NCI-H226 (cell line): Measurements from ENCODE around the gene PEX14.
A peak's percentile ranks its signal among the peaks of the same experiment; 100 is the strongest.

ENCODE experiments used
- DNase-seq: peaks from one replicate; pipeline ENCODE4 v3.0.0-alpha.2; 2015

The PEX14 gene

DNA sequence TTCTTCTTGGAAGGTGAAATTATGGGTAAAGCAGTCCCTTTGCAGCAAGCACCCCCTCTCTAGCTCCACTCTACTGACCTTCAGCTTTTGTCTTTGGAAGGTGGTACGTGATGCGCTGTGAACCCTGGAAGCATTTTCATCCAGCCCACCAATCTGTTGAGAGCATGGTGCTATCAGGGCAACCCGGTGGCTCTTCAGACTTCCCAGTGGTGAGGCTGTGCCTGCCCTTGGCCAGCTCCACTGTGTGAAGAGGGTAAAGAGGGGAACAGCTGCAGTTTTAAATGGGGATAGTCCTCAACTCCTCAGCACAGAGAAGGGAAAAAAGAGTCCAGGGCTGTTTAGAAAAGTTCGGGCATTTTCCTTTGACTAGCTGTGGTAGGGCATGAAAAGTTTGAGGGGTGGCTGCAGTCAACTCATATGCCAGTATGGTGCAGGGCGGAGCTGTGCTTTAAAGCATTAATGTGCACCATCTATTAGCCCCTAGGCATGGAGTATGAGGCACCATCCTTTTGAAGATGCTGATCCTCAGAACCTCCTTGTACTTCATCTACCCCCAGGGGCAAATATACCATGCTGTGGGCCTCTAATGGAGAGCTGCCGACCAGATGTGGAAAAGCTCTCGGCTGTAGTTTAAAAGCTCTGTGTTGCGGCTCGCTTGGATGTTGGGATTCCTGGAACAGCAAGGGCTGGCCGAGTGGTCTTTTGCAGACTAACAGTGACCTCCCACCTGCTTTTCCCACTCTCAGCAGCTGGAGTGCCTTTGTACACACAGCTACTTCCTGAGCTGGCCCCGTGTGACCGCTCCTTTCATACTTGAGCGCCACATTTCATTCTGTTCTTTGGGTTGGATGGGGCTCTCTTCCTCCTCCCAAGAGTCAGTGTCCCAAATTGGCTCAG is 123.0 kb downstream of the PEX14 start:
- DNase-seq, result no peak

DNA sequence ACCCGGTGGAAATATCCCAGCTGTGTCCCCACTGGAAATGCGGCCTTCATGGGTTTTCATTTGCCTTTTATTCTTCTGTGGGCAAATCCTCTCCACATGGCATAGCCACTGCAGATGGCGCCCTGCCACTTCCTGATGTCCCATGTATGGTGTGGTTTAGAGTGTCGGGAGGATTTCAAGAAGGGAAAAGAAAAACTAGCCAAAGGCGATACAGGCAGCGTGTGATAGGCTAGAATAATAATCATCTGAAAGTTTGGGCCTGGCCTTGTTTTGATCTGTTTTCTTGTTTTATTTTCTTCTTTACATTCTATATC is 123.6 kb downstream of the PEX14 start:
- DNase-seq, result no peak

DNA sequence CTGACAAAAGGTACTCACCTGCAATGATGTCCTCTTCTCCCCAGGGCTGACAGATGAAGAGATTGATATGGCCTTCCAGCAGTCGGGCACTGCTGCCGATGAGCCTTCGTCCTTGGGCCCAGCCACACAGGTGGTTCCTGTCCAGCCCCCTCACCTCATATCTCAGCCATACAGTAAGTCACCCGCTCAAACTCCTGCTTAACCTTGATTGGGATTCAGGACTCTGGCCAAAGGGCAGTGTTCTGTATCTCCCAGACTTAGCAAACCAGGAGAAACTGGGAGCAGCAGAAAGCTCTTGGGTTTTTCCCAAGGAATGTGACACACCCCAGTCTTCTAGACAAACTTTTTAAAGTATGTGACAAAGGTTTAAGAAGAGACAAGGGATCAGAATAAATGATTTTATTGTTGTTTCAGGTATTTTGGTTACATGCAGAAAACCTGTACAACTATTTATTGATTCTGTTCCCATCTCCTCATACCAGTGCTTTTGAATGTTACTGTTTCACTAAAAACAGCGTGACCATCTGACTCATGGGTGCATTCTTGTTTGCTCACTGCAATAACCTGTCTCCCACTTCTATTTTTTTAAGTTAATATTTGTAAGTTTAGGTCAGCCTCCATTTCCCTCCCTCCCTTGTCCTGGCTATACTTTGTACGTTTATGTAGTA is 124.6 kb downstream of the PEX14 start:
- DNase-seq, result peak; percentile 81

DNA sequence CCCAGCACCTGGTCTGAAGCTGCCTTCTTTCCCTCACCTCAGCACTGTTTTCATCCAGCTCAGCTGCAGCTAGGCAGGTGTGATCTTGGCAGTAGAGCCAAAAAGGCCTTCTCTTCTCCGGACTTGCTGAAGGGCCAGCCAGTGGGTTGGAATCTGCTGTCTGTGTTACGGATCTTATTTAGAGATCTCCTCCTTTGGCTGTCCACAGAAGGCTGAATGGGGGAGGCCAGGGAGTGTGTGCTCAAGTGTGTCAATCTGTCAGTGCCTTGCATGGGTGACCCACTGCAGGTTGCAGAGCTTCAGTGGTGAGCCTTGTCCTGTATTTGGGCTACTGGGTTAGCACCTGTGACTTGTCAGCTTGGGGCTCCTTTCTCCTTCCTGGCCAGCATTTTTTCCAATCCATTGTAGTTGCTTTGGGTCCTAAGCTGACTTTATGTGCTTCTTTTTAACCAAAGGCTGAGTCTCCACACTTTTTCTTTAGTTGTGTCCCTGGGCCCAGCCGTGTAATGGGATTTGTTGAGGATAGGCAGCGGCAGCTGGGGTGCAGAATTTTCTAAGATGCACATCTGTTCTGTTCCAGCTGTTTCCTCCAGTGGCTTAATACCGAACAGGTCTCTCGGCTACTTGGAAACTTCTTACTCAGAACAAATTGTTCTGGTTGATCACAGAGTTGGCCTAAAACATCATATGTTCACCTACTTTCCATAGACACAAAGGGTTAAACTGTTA is 126.8 kb downstream of the PEX14 start:
- no peak for DNase-seq

DNA sequence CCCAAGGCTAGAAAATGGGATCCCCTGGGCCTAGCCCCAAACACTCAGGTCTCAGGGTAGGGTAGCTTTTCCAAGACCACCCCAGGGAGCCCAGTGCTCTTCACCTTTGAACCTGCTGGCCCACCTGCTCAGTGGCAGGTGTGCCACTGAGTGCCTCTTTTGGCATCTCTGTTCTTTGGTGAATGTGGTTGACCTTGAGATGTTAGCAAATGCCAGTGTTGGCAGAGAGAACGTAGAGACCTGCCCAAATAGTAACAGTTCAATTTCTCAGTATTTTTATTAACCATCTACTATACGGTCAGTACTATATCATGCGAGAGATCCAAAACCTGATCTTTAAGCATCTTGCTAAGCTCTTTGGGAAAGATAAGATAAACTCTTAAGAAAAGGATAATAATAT is 128.2 kb downstream of the PEX14 start:
- DNase-seq, result no peak

DNA sequence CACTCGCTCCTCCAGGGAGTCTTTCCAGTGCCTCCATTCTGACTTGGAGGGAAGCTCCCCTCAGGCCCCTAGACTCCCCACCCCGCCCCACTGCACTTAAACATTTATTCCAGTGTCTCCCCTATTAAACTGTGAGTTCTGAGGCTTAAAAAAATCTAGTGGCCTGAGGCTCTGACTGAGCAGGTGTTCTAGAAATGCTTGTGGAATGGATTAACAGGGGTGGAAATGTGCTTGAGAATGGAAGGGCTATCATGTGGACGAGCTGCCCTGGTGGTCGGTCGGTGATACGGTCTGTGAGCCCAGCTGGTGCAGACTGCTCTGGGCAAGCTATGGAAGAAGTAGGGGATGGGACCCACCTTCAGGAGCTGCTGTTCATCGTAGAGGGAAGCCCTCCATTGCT is 130.2 kb downstream of the PEX14 start:
- no peak for DNase-seq

DNA sequence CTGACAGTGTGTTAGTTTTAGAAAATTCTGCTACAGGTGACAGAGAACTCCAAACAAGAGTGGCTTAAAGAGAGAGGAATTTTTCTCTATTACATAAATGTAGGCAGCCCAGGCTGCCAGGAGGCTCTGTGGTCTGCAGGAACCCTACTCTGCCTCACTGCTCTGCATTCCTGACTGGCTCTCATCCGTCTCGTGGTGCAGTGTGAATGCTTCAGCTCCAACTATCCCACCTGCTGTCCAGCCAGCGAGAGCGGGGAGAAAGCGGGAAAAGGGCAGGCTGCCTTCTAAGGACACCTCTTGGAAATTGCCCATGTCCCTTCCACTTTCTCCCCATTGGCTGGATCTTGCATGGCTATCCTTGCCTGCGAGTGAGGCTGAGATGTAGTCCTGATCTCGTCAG is 131.3 kb downstream of the PEX14 start:
- no peak for DNase-seq

DNA sequence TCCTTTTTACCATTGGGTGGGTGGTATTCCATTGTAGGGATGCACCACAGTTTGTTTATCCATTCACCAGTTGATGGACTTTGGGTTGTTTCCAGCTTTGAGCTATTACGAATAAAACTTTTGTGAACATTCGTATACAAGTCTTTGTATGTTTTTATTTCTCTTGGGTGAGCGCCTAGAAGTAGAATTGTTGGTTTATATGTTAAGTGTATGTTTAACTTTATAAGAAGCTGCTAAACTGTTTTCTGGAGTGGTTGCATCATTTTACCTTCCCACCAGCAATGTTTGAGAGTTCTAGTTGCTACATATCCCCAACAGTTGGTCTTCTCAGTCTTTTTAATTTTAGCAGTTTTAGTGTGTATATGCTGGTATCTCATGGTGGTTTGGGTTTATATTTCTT is 132.5 kb downstream of the PEX14 start:
- DNase-seq, result no peak

DNA sequence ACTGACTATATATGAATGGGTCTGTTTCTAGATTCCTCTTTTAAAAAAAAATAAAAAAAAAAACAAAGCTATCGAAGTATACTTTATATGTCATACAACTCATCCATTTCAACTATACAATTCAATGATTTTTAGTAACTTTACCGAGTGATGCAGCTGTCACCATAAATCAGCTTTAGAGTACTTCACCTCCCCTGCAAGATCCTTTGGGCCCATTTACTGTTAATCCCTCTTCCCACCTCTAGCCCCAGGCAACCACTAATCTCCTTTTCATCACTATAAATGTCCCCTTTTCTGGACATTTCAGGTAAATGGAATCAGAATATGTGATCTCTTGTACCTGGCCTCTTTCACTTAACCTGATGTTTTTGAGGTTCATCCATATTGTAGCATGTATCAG is 133.9 kb downstream of the PEX14 start:
- DNase-seq, result no peak

DNA sequence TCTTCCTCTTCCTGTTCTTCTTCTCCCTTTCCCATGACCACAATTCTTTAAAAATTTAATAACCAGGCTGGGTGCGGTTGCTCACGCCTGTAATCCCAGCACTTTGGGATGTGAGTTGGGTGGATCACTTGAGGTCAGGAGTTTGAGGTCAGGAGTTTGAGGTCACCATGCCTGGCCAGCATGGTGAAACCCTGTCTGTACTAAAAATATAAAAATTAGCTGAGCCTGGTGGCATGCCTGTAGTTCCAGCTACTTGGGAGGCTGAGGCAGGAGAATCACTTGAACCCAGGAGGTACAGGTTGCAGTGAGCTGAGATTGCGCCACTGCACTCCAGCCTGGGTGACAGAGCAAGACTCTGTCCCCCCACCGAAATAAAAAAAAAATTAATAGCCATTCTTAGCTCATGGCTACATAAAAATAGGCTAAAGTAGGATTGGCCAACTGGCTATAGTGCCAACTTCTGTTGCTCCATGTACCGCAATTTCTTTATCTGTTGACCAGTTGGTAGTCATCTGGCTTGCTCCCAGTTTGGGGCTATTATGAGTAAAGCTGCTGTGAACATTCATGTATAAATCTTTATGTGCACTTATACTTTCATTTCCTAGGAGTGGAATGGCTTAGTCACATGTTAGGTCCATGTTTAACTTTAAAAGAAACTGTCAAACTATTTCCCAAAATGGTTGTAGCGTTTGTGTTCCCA is 136.3 kb downstream of the PEX14 start:
- peak; percentile 38 for DNase-seq

DNA sequence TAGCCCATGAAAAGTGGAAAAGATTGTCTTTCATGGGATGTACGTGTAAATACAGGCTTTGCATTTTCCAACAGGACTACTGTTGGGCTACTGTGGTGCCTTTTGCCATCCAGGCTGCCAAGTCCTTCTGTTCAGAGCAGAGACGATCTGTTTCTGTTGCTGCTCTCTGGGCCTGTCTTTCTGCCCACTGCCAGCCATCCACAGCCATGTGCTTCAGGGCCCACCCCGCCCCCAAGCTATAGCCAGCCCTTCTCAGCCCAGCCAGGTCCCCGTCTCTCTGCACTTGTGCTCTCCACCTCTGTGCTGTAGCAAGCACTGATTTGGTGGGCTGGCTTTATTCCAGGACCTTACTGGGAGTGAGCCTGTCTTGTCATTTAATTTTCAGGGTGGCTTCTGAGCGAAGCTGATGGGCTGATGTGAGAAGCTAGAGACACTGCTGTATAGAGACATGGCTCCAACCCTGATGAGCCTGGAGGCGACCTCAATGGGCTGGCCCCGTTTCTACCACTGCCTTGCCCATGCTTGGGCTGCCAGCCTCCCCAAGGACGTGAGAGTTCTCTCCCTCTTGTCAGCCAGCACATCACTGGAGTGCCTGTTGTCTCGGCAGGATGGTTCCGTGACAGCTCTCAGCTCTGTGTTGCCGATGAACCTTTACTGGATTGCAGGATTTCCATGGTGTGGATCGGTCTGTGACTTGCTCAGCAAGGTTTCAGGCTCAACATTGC is 137.8 kb downstream of the PEX14 start:
- no peak for DNase-seq

DNA sequence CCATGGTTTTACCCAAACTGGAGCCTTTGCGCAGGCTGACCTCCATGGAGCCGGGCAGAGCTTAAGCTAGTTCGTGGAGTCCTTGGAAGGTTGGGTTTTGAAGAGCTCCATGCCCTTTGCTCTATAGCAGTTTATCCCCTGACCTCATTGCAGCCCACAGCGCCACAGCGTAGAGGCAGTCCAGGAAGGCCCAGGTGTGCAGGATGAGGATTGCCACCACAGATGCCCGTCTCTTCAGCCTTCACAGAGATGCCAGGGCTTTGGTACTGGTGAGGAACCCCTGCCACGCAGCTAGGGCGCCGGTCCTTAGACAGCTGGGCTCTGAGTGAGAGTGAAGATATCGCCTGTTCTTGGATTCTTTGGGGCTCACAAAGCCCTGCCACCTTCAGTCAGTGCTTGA is 138.6 kb downstream of the PEX14 start:
- no peak for DNase-seq

DNA sequence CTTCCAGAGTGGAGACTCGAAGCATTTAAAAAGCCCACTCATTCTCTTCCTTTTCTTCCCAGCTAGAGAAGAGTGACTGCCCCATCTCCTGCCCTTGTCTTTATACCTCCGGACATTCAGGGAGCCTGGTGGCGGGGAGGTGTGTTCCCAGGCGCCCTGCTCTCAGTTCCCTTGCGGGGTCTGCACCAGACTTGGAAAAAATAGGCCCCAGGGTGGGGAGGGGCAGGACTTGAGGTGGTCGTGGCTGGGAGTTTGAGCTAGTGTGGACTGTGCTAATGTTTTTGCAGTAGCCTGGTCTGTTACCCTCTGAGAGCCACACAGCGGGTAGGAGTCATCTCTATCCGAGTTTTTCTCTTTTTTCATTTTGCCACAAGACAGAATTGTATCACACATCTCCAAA is 139.1 kb downstream of the PEX14 start:
- no peak for DNase-seq

DNA sequence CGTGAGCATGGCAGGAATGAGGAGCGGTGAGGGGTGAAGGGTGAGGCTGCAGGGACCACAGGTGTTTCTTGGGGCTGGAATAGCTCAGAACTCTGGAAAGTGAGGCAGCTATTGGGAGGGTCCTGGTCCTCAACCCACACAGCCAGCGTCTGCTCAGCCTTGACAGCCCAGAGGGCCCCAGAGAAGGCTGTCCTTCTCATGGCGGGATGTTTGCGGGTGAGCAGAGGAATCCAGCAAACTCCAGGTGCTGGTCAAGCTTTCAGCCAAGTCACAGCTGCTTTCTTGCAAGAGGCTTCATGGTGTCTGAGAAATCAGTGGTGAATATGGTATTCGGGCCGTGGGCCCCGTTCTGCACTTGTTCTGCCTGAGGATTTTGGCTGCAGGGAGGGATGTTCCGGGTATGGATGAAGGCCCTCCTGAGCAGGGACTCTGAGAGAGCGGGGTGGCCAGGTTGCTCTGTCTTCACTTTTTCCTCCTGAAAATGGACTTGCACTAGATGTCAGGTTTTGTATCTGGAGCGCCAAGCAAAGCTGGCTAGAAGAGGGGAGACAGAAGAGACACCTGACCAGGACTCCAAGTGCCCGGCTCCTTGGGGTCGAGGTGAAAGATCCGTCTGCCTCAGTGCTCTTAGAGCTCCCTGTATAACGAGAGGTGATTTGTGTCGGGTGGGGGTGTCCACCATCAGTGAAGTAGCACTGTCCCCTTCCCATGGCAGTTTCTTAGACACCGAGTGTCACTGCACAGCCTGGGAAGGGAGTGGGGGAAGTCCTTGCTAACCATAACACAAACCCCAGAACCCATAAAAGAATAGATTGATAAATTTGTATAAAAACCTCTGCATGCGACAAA is 139.9 kb downstream of the PEX14 start:
- DNase-seq, result no peak

DNA sequence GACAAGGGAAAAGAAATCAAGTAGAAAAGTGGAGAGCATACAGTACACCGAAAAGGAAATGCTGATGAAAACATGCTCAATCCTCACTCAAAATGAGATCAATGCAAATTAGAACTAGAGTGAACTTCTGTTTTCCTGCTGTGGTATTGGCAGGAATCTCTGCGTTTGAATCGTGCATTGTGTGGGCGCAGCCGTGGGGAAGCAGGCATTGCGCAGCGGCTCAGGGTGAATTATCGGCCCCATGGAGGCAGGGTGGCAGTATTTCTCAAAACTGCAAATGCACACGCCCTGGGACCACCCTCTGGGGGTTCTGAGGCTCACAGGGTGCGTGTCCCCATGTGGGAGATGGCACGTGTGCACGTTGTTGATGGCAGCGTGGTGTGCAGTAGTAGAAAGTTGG is 140.6 kb downstream of the PEX14 start:
- DNase-seq, result no peak

DNA sequence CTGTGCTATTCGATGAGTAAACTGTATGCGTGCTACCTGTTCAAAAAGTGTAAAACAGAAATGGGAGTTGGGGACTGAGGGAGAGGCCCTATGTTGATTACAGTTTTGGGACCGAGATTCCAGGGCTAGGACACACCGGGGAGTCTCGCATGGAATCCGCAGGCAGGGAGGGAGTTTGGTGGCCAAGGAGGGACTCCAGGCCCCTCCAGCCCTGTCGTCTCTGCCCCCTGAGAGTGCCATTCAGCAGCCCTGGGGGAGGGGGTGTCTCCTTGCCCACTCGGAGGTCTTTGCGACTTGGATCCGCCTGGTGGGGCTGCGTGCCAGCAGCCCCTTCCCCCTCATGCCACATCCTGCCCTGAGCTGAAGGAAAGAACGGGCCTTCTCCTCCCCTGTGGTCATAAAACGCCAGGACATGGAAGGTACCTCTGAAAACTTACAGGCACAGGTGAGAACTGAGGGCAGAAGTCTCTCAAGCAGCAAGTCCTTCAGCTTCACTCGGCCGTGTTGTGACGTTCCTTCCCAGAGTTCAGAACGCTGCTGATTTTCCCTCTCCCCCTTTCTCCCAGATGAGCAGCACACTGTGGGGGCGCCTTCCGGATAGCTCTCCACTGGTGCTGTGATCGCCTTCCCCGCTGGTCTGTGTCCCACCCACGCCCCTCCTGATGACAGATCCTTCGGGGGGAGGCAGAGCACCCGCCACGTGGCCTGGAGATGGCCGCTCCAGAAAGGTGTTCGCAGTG is 141.4 kb downstream of the PEX14 start:
- no peak for DNase-seq

DNA sequence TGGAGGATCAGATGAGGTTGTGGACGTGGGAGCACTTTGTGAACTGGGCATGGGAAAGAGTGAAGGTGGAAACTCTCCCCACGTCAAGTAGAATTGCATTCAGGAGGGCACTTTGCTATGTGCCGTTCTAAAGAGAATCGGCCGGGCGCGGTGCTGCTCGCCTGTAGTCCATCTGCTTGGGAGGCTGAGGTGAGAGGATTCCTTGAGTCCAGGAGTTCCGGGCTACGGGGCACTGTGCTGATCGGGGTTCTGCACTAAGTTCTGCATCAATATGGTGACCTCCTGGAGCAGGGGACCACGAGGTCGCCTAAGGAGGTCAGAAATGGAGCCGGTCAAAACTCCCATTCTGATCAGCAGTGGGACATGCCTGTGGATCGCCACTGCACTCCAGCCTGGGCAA is 141.9 kb downstream of the PEX14 start:
- no peak for DNase-seq

DNA sequence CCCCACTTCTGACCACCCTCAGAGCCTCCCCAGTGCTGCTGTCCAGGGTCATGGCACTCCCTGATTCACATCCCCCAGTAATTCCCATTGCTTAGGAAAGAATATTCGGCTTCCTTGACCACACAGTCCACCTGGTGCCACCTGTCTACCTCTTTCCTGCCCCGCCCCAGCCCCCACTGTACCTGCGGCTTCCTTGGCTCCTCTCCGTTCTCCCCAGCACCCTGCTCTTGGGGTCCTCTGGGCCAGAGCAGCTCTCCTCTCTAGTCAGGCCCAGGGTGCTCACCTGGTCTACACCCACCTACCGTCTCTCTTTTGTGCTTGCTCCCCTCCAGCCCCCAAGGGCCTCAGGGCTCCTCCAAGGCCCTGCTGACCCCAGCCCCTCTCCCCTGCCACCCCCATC is 142.6 kb downstream of the PEX14 start:
- DNase-seq, result no peak

DNA sequence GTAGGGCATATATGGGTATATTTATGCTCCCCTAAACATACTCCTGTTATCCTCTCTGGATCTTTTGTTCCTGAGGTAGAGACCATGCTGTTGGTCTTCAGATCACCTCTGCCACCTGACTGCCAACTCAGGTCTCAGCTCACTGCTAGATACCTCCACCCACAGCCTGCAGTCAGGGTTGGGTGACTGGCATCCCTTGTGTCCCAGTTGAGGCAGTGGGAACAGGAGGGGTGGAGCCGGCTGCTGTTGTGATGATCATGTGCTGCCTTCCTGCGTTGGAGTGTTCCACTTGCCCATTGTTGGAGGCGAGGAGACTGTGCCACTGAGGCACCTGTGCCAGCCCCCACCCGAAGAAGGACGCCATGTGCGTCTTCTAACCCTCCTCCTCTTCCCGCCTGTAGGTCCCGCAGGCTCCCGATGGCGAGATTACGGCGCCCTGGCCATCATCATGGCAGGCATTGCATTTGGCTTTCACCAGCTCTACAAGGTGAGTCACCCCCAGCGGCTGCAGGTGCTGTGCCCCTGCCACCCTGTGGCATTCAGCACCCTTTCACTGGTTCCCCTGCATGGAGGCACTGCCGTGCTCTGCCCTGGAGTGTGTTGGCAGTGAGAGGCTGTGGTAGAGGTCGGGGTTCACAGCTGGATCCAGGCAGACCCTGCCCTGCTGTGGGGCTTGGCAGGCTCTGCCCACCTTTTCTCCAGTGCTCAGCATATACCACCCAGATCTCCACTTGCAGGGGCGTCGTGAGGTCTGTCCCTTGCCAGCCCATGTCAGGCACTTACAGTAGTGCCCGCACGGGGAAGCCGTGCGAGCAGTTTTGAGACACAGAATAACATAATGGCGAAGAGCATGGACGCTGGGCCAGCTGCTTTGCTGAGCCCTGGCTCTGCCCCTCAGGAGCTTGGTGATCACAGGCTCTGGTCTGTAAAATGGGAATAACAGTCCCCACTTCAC is 143.5 kb downstream of the PEX14 start:
- no peak for DNase-seq

DNA sequence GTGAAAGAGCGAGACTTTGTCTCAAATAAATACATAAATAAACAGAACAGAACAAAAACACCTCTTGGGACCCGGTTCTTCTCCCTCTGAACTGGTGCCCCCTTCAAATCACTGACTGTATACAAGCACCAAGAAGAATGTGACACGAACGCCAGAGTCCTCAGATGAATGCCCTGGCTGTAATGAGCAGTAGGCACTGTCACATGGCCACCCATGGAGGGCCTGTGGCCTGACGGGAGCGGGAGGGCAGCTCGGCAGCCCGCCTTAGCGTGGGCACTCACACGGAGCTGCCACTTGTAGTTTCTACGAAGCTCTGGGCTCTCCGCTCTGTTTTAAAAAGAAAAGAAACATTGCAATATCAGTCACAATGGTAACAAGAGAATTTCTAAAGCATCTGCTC is 146.0 kb downstream of the PEX14 start:
- no peak for DNase-seq
